HG02938 (cell line): Measurements from ENCODE around the gene PANK1.

Source experiments
- ATAC-seq: cut with Tn5 transposase; IDR thresholded peaks from one replicate; pipeline ENCODE4 v1.9.1; 2021; ENCODE audit warnings: mild to moderate bottlenecking, moderate library complexity; ENCODE audit not compliant: unreplicated experiment

The PANK1 gene

GRCh38 chr10:89652806-89653370 lies 7.8 kb upstream of the PANK1 start:
- ATAC-seq, result no peak

- ATAC-seq, result peak; percentile 52
Measured at GRCh38 chr10:89651916-89652573, 7.0 kb upstream of the PANK1 start.

GRCh38 chr10:89651205-89651915 lies 6.3 kb upstream of the PANK1 start:
- ATAC-seq, result no peak

- ATAC-seq, result no peak
Measured at GRCh38 chr10:89649051-89649450, 4.0 kb upstream of the PANK1 start.

GRCh38 chr10:89648074-89648473 lies 3.0 kb upstream of the PANK1 start:
- ATAC-seq, result no peak

GRCh38 chr10:89646889-89647657 lies 2.0 kb upstream of the PANK1 start:
- no peak for ATAC-seq

- ATAC-seq, result no peak
Measured at GRCh38 chr10:89645742-89646172, 715 bp upstream of the PANK1 start.

- peak; percentile 11 for ATAC-seq
Measured at GRCh38 chr10:89644691-89644966, 413 bp downstream of the PANK1 start.

GRCh38 chr10:89643812-89644690 lies 991 bp downstream of the PANK1 start:
- peak; percentile 95 for ATAC-seq

GRCh38 chr10:89643431-89643811 lies 1.6 kb downstream of the PANK1 start:
- ATAC-seq, result no peak

GRCh38 chr10:89642193-89642592 lies 2.8 kb downstream of the PANK1 start:
- no peak for ATAC-seq

GRCh38 chr10:89640241-89640640 lies 4.8 kb downstream of the PANK1 start:
- no peak for ATAC-seq

GRCh38 chr10:89639326-89639725 lies 5.7 kb downstream of the PANK1 start:
- ATAC-seq, result no peak

- ATAC-seq, result no peak
Measured at GRCh38 chr10:89637113-89637512, 7.9 kb downstream of the PANK1 start.

GRCh38 chr10:89634637-89635036 lies 10.4 kb downstream of the PANK1 start:
- no peak for ATAC-seq

GRCh38 chr10:89633484-89633883 lies 11.6 kb downstream of the PANK1 start:
- no peak for ATAC-seq

- no peak for ATAC-seq
Measured at GRCh38 chr10:89632824-89633223, 12.2 kb downstream of the PANK1 start.

- no peak for ATAC-seq
Measured at GRCh38 chr10:89627830-89628229, 17.2 kb downstream of the PANK1 start.

- ATAC-seq, result no peak
Measured at GRCh38 chr10:89625041-89625765, 19.8 kb downstream of the PANK1 start.

GRCh38 chr10:89624020-89624419 lies 21.0 kb downstream of the PANK1 start:
- ATAC-seq, result no peak
